EL (cell line): ENCODE results near the gene IFITM2.
"Not testable (repeated sequence)": the region's sequence is repeated elsewhere in the genome, so short reads cannot be mapped to it uniquely, and the experiment has no call there.

Source experiments
- DNase-seq: peaks from one replicate; pipeline ENCODE4 v3.0.0-alpha.2; 2016

IFITM2 gene

GRCh38 chr11:282171-282570, 25.4 kb upstream of the IFITM2 start:
- no peak for DNase-seq

DNA sequence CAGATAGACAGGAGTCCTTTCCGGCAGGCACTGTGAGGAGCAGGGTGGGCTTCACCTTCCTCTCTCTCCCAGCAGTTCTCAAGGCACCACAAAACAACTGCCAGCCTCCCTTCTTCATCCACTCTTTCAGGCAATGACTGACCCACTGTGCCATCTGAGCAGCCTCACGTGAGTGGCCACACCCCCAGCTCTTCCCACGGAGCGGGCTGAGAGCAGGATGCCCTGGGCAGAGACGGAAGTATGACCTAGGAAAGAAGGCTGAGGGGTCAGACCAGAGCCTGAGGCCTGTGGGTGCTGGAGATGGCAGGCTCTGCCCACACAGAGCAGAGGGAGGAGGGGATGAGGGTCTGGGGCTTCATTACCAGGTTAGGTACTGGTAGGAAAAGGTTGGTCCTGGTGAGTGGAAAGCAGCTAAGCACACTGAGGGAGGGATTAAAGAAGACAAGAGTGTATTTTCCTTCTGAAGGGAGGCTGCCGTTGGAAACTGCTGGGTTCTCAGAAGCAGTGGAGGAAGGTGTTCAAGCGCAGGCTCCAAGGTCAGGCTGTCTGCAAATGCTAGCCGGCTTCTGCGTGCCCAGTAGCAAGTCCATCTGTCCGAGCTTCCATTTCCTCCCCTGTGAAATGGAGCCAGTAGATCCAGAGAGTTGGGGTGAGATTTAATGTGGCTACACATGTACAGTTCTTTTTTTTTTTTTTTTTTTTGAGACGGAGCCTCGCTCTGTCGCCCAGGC, 24.8 kb upstream of the IFITM2 start:
- no peak for DNase-seq

DNA sequence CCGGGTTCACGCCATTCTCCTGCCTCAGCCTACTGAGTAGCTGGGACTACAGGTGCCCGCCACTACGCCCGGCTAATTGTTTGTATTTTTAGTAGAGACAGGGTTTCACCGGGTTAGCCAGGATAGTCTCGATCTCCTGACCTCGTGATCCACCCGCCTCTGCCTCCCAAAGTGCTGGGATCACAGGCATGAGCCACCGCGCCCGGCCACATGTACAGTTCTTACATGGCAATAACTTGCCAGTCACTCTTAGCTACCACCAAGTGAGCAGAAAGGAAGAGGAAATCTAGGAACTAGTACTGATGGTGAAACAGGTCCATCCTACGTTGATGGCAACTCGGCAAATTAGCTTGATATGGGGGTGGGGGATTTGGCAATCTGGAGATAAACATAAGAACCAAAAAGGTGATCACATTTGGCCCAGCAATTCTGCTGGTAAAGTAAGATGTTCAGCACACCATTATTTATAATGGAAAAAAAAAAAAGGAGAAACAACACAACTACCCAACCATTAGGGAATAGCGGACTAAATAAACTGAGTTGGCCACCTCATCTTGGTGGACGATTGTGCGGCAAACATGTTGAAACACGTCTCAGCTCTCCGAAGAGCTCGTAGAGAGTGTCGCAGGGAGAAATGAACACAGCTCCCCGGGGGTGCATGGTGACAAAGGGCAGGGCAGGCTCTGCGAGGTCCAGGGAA, 24.1 kb upstream of the IFITM2 start:
- DNase-seq = no peak

DNA sequence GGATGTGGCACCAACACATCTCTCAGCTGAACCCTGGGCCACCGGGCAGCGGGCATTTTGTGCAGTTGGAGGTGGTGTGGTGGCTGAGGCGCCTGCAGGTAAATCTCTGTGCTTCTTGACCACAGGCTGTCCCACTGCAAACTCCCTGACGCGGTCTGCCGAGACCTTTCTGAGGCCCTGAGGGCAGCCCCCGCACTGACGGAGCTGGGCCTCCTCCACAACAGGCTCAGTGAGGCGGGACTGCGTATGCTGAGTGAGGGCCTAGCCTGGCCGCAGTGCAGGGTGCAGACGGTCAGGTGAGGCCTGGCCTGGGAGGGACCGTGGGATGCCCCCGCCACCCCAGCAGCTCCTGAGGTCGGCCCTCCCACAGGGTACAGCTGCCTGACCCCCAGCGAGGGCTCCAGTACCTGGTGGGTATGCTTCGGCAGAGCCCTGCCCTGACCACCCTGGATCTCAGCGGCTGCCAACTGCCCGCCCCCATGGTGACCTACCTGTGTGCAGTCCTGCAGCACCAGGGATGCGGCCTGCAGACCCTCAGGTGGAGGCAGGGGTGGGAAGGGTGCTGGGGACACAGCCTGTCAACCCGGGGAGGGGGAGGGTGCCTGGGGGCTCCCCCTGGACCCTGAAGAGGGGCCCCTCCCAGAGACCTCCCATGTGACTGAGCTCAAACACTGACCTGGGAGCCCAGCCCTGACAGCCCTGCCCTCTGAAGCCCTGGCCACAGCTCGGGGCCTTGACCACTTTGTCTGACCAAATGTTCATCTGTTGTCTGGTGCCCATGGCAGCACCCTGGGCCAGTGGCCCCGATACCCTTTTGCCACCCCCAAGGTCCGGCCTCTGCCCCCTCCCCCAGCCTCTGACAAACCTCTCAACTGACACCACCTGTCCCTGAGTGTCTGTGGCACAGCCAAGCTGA, 23.3 kb upstream of the IFITM2 start:
- no peak for DNase-seq

DNA sequence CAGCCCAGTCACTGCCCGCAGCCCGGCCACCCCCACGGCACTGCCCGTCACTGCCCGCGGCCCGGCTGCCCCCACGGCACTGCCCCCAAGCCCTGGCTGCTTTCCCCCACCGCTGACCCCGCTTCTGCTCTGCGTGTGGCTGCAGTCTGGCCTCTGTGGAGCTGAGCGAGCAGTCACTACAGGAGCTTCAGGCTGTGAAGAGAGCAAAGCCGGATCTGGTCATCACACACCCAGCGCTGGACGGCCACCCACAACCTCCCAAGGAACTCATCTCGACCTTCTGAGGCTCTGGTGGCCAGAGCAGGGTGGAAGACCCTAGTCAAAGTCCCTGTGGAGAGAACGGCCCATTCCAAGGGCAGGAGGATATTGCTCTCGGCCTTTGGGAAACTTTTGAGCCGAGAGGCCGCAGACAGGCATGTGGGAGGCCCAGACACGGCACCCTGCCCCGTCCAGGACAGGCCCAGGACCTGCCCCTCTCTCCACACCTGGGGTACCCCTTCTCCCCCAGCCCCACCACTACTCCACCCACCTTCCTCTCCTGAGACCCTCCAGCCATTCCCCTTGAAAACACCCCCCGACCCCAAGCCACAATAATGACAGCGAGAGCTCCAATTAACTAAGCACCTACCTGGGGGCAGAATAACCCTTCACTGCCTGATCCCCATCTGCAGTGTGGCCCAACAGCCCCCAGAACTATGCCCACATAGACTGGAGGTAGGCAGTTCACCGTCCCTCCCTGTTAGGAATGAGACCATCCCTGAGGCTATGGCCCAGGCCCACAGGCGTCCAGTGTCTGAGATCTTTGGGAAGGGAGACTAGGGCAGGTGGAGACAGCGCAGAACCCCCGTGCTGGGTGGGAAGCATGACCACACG, 22.4 kb upstream of the IFITM2 start:
- DNase-seq = no peak

DNA sequence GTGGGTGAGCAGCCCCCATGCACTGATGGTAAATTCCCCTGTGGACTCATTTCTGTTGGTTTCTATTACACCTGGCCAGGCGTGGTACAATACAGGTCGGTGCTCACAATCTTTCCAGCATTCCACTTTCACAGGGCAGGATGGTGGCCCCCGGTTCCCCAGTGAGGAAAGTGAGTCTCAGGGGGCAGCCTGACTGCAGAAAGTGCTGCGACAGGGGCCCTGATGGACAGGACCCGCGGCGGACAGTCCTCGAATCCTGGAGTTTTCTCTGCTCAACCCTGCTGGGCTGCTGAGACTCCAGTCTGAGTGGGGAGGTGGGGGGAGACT, 21.8 kb upstream of the IFITM2 start:
- no peak for DNase-seq

GRCh38 chr11:286977-287820, 20.4 kb upstream of the IFITM2 start:
- DNase-seq = not testable (repeated sequence)

- no peak for DNase-seq
These were observed 19.7 kb upstream of the IFITM2 start for GRCh38 chr11:287821-288477.

- DNase-seq = peak; percentile 58
These were observed 18.9 kb upstream of the IFITM2 start, which contains the start of gene PGGHG for GRCh38 chr11:288478-289397. PGGHG (plus strand) TSS chr11:289126; CDS start chr11:289817, 691 bp downstream.

GRCh38 chr11:289398-289711, 18.3 kb upstream of the IFITM2 start:
- DNase-seq = no peak

DNA sequence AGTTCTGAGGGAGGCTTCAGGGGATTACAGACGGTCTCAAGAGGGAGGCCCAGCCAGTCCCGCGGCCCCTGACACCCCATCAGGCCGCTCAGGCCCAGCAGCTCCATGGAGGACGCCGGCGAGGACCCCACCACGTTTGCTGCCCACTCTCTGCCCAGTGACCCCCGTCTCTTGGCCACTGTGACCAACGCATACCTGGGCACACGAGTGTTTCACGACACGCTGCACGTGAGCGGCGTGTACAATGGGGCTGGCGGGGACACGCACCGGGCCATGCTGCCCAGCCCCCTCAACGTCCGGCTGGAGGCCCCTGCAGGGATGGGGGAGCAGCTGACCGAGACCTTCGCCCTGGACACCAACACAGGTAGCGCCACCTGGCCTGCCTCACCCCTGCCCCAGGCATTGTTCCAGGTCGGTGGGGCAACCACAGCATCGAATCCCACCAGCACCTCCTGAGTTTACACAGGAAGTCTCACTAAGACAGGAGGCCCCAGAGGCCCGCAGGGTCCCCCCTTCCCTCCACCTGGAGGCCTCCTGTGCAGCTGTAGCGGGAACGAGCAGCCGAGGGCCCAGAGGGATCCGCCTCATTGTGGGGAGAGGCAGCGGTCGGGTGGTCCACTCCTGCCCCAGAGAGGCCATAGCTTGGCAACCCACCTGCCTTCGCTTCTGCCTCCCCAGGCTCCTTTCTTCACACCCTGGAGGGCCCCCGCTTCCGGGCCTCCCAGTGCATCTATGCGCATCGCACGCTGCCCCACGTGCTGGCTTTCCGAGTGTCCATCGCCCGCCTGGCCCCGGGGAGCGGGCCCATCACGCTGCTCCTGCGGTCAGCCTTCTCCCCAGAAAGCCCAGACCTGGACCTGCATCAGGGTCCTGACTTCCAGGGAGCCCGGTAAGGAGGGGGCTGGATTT, 17.6 kb upstream of the IFITM2 start:
- no peak for DNase-seq

DNA sequence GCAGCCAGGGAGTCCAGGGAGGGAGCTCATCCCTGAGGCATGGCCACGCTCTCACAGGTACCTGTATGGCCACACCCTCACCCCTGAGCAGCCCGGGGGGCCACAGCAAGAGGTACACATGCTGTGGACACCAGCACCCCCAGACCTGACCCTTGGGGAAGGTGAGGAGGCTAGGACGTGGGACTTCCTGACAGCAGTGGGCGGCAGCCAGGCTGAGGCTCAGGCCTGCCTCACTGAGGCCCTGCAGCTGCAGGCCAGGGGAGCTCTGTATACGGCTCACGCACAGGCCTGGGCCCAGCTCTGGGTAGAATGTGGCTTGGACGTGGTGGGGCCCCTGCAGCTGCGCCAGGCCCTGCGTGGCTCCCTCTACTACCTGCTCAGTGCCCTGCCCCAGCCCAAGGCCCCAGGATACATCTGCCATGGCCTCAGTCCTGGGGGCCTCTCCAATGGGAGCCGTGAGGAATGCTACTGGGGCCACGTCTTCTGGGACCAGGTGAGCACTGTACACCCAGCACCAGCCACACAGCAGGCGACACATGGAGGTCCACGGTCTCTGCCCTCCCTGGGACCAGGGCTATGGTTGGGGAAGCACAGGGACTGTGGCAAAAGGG, 16.9 kb upstream of the IFITM2 start:
- no peak for DNase-seq

GRCh38 chr11:291281-292210, 16.1 kb upstream of the IFITM2 start:
- no peak for DNase-seq

GRCh38 chr11:292211-293121, 15.2 kb upstream of the IFITM2 start:
- no peak for DNase-seq

- no peak for DNase-seq
These were observed 14.3 kb upstream of the IFITM2 start for GRCh38 chr11:293271-293851.
